Omental fat pad (tissue), 4 donors: ENCODE measurements around the gene CHRM2. TPM values are rescaled to one million over a fixed set of nuclear protein-coding genes. Genes with fewer than 3 reads are reported as not detected.

Experiments
- ATAC-seq: fragments of 150-250 bp; one replicate; pipeline ENCODE4 v1.9.1; 2016; ENCODE audit warnings: mild to moderate bottlenecking, moderate library complexity; ENCODE audit not compliant: low FRiP score
- DNase-seq: peaks from one replicate; pipeline ENCODE4 v3.0.0-alpha.2; 2019; ENCODE audit warnings: low spot score
- CTCF ChIP-seq, 3 donors: fragments of 450-650 bp; IDR thresholded peaks; one replicate each; pipeline ENCODE4 v1.5.1; 2016 to 2017; ENCODE audit warnings: antibody characterized with exemption in 3 of 3, mild to moderate bottlenecking in 3 of 3, moderate library complexity in 2 of 3
- total RNA-seq, 4 donors: library from RNA; depleted of rRNA; stranded (reverse); fragments of >200 nt; gene quantifications; one replicate each; pipeline ENCODE4 v1.1.0, GENCODE V29; 2016

Gene CHRM2
- total RNA-seq, 4 donors from 2014 or later: 0.09 to 0.47 TPM; not detected in 2

GRCh38 chr7:137007001-137007694 is 138.7 kb downstream of the CHRM2 start:
- no peak for TF ChIP-seq CTCF (IDR thresholded peaks at IDR 0.05)
- ATAC-seq (no peak), DNase-seq (no peak)

DNA sequence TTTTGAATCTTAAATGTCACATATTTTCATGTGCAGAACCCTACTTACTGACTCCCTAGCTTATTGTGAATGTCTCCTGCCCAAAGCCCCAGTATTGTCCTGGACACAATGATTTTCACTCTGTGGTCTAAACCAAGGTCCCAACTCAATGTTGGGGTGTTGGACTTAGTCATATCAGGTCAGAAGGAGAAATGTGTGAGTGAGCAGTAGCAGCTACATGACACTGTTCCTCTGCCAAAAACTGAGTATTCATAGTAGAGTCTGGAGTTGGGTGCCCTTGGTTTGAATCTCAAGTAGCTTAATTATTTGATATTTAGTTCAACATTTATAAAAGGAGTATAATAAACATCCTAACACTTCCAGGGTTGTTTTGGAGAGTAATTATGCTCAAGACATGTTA is 141.0 kb downstream of the CHRM2 start:
- TF ChIP-seq CTCF (IDR thresholded peaks at IDR 0.05): no peak
- ATAC-seq: no peak
- no peak for DNase-seq

DNA sequence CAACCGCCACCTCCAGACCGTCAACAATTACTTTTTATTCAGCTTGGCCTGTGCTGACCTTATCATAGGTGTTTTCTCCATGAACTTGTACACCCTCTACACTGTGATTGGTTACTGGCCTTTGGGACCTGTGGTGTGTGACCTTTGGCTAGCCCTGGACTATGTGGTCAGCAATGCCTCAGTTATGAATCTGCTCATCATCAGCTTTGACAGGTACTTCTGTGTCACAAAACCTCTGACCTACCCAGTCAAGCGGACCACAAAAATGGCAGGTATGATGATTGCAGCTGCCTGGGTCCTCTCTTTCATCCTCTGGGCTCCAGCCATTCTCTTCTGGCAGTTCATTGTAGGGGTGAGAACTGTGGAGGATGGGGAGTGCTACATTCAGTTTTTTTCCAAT is 146.6 kb downstream of the CHRM2 start:
- DNase-seq: no peak
- TF ChIP-seq CTCF (IDR thresholded peaks at IDR 0.05): no peak
- no peak for ATAC-seq

DNA sequence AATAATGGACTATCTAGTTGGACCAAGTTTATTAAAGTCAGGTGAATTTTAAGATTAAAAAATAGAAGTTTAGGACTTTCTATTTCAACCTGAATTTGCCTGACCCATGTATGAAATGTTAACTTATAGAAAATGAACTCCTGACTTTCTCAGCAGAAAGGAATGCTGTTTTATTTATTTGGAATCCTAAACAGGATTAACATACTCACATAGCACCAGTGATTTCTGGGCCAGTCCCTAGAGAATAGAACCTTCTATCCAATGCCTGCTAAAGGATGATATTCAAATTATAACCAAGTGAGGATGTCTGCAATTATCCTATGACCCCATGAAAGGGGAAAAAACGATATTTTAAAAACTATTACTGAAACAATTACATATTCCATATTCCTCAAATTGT is 148.8 kb downstream of the CHRM2 start:
- DNase-seq (no peak), ATAC-seq (no peak)
- TF ChIP-seq CTCF (IDR thresholded peaks at IDR 0.05): no peak

DNA sequence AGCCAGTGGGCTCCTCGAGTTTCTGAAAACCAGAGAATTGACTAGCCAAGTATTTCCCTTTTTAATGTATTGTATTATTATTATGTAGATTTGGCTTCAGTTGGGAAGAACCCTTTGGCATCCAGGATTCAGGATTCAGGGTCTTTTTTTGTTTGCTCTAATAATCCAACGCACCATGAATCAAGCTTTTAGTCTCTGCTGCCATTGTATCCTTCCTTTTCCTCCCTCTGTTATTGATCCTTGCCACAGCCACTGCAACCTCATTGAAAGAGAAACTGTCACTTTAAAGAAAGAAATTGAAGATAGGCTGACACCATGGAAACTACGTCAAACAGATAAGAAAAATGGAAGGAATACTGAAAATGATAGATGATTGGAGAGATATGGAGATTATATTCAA is 150.0 kb downstream of the CHRM2 start:
- ATAC-seq (no peak), DNase-seq (no peak)
- TF ChIP-seq CTCF (IDR thresholded peaks at IDR 0.05): no peak

DNA sequence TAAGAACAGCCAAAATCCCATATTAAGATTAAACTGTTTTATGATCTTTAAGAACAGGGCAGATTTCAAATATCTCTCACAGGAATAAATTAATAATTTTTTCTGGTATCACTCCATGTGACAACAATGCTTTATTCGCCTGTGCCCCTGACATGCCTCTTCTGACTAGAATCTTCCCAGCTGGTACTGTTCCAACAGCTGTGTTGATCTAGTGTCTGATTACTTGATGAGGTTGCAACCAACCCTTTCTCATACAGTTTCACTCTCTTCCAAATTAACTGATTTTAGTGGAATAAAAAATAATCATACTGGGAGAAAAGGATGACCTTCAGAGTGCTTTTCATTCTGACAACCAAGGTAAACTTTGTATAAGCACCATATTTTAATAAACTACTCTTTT is 151.9 kb downstream of the CHRM2 start:
- TF ChIP-seq CTCF (IDR thresholded peaks at IDR 0.05): no peak
- no peak for DNase-seq
- ATAC-seq: no peak

DNA sequence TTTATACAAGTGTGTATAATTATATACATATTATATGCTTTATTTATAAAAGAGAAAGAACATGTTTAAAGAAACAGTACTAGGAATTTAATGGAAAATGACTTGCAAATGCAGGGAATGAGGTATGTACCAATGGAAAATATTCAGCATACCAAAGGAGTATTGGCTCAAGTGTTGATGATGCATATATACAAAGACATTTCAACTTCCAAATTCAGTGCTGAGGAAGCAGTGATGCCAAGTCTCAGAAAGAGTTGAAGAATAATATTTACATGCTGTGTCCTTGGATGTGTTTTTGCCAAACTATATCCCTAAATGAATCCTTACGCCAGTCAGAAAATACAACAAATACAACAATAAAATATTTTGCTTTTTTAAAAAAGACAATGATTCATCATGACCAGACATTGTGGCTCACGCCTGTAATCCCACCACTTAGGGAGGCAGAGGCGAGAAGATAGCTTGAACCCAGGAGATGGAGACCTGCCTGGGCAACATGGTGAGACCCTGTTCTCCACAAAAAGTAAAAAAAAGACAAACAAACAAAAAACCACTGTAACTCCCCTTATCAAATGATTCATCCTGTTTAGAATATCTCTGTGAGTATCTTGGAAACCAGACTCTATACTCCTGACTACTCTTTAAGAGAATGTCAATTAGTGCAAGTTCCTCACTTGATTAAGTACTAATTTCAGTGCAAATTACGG is 157.2 kb downstream of the CHRM2 start:
- TF ChIP-seq CTCF (IDR thresholded peaks at IDR 0.05): no peak
- DNase-seq (no peak), ATAC-seq (no peak)
